HepG2 (cell line): ENCODE data around the gene GNA14. TPM values are rescaled to one million over a fixed set of nuclear protein-coding genes. Genes with fewer than 3 reads are reported as not detected.

Experiments used
- ATAC-seq: fragments of 200-7000 bp; cut with Tn5 transposase; 3 replicates; pipeline ENCODE4 v1.9.1; 2020; ENCODE audit warnings: mild to moderate bottlenecking, moderate library complexity
- BruUV-seq: library from RNA; stranded (reverse); fragments of 400-500 nt; replicated peaks from 2 replicates; lab custom pipeline; 2021; lab: Mats Ljungman, UMichigan
- CTCF ChIA-PET: fragments of 300-600 bp; formaldehyde crosslinking; extraction: SDS; loops from one replicate; lab custom pipeline; 2021; ENCODE audit warnings: low total read pairs, inconsistent platforms, low intra/inter-chr PET ratio; lab: Yijun Ruan, JAX
- POLR2A ChIA-PET: fragments of 350-600 bp; sonication (Branson Sonifier 250); formaldehyde crosslinking; loops from one replicate; lab custom pipeline; 2020; ENCODE audit warnings: antibody characterized with exemption, inconsistent platforms; lab: Yijun Ruan, JAX
- DNase-seq: peaks from one replicate; pipeline ENCODE4 v3.0.0-alpha.2; 2015; ENCODE audit warnings: low spot score
- FAIRE-seq: peaks from 3 replicates; lab custom pipeline; 2011; peaks lifted over from hg19 to GRCh38; lab: Jason Lieb, UNC
- H2AFZ ChIP-seq: one replicate; pipeline ENCODE4 v1.6.1; 2011; ENCODE audit warnings: low read length, inconsistent platforms
- H3K27ac ChIP-seq: fragments of 300-600 bp; 3 replicates; pipeline ENCODE4 v1.8.0; 2011; ENCODE audit warnings: mixed run types, mild to moderate bottlenecking, mixed read lengths, low read length, inconsistent platforms; ENCODE audit not compliant: insufficient read depth; ENCODE audit errors: extremely low read length
- H3K27me3 ChIP-seq, 2 experiments: fragments of 200-600 bp in 1 of 2; 2 replicates in 1 of 2; 3 replicates in 1 of 2; pipeline versions ENCODE4 v1.6.0 to v1.8.0; 2011; ENCODE audit warnings: low read length in 2 of 2, mild to moderate bottlenecking in 2 of 2, moderate library complexity in 2 of 2, inconsistent platforms in 1 of 2; ENCODE audit not compliant: insufficient read depth in 2 of 2, control insufficient read depth in 1 of 2
- H3K36me3 ChIP-seq, 2 experiments: fragments of 200-600 bp in 1 of 2; replicated peaks in 1 of 2; 2 replicates in 1 of 2; 3 replicates in 1 of 2; pipeline versions ENCODE4 v1.5.1 to v1.8.0; 2011; ENCODE audit warnings: low read length in 2 of 2, inconsistent platforms in 1 of 2; ENCODE audit not compliant: insufficient read depth in 2 of 2, control insufficient read depth in 1 of 2
- H3K4me1 ChIP-seq: 2 replicates; pipeline ENCODE4 v1.5.1; 2012; ENCODE audit warnings: low read length, inconsistent platforms; ENCODE audit not compliant: insufficient read depth
- H3K4me2 ChIP-seq: 2 replicates; pipeline ENCODE4 v1.6.0; 2011; ENCODE audit warnings: low read depth, low read length, inconsistent platforms
- H3K4me3 ChIP-seq, 3 experiments: fragments of 200-600 bp in 1 of 3; sonication (generic), shearing (Covaris generic) in 1 of 3; replicated peaks in 1 of 3; 2 replicates each; pipeline ENCODE4 v1.5.1; 2011 to 2016; ENCODE audit warnings: low read length in 3 of 3, inconsistent platforms in 2 of 3, low read depth in 2 of 3, mild to moderate bottlenecking in 2 of 3, control low read depth in 1 of 3, mixed read lengths in 1 of 3; ENCODE audit not compliant: insufficient read depth in 1 of 3
- H3K79me2 ChIP-seq: one replicate; pipeline ENCODE4 v1.6.1; 2011; ENCODE audit warnings: low read length, inconsistent platforms; ENCODE audit not compliant: insufficient read depth
- H3K9ac ChIP-seq: 2 replicates; pipeline ENCODE4 v1.6.0; 2011; ENCODE audit warnings: mild to moderate bottlenecking, low read depth, low read length, inconsistent platforms; ENCODE audit not compliant: insufficient read depth
- H3K9me3 ChIP-seq: 2 replicates; pipeline ENCODE4 v1.5.1; 2012; ENCODE audit warnings: mild to moderate bottlenecking, low read length
- H4K20me1 ChIP-seq: 2 replicates; pipeline ENCODE4 v1.6.0; 2011; ENCODE audit warnings: inconsistent platforms, mild to moderate bottlenecking, low read length, moderate library complexity; ENCODE audit not compliant: insufficient read depth
- BRF2 ChIP-seq: sonication (generic); formaldehyde crosslinking; IDR thresholded peaks from 2 replicates; pipeline ENCODE4 v1.8.1; 2022; ENCODE audit warnings: mild to moderate bottlenecking, missing genetic modification reagents
- CHCHD3 ChIP-seq: sonication (generic); formaldehyde crosslinking; IDR thresholded peaks from 2 replicates; pipeline ENCODE4 v1.8.0; 2022; ENCODE audit warnings: mild to moderate bottlenecking, missing genetic modification reagents, moderate library complexity
- CHD4 ChIP-seq: fragments of 200-600 bp; sonication (generic); IDR thresholded peaks from 2 replicates; pipeline ENCODE4 v1.7.0; 2017; ENCODE audit warnings: mild to moderate bottlenecking, low read length, borderline replicate concordance
- EHMT2 ChIP-seq: fragments of 200-600 bp; sonication (generic); IDR thresholded peaks from 2 replicates; pipeline ENCODE4 v1.7.0; 2017; ENCODE audit warnings: antibody characterized with exemption, low read depth, low read length, borderline replicate concordance
- GATA4 ChIP-seq: sonication (generic); IDR thresholded peaks from 2 replicates; pipeline ENCODE4 v1.6.1; 2016; ENCODE audit warnings: antibody characterized with exemption, low read depth, borderline replicate concordance
- MYNN ChIP-seq: sonication (generic); formaldehyde crosslinking; IDR thresholded peaks from 2 replicates; pipeline ENCODE4 v1.4.0; 2020; ENCODE audit warnings: mild to moderate bottlenecking, low read depth, missing genetic modification reagents
- NFIB ChIP-seq: sonication (generic); formaldehyde crosslinking; IDR thresholded peaks from 2 replicates; pipeline ENCODE4 v1.9.0; 2021; ENCODE audit warnings: missing genetic modification reagents, mild to moderate bottlenecking, borderline replicate concordance
- SNAPC2 ChIP-seq: sonication (generic); formaldehyde crosslinking; IDR thresholded peaks from 2 replicates; pipeline ENCODE4 v1.8.1; 2022; ENCODE audit warnings: mild to moderate bottlenecking, missing genetic modification reagents
- ZBTB33 ChIP-seq: sonication (generic); formaldehyde crosslinking; IDR thresholded peaks from 2 replicates; pipeline ENCODE4 v1.4.0; 2020; ENCODE audit warnings: missing genetic modification reagents
- ZNF34 ChIP-seq: sonication (generic); formaldehyde crosslinking; IDR thresholded peaks from 2 replicates; pipeline ENCODE4 v1.4.0; 2020; ENCODE audit warnings: mild to moderate bottlenecking, missing genetic modification reagents, borderline replicate concordance
- ZNF362 ChIP-seq: sonication (generic); formaldehyde crosslinking; IDR thresholded peaks from 2 replicates; pipeline ENCODE4 v1.4.0; 2020; ENCODE audit warnings: missing genetic modification reagents, mild to moderate bottlenecking, borderline replicate concordance
- ZNF501 ChIP-seq: sonication (generic); formaldehyde crosslinking; IDR thresholded peaks from 2 replicates; pipeline ENCODE4 v1.5.1; 2020; ENCODE audit warnings: mild to moderate bottlenecking, moderate library complexity, missing genetic modification reagents
- ZNF75D ChIP-seq: sonication (generic); formaldehyde crosslinking; IDR thresholded peaks from 2 replicates; pipeline ENCODE4 v1.8.1; 2023; ENCODE audit warnings: missing genetic modification reagents, mild to moderate bottlenecking, borderline replicate concordance
- WGBS: methylation state at CpG from one replicate; pipeline ENCODE4 v1.1.6; 2017; ENCODE audit warnings: low lambda C conversion rate; 5-methylcytosine and 5-hydroxymethylcytosine counted together
- in situ Hi-C: cut with HindIII; loops from 2 replicates; pipeline ENCODE4 v1.10.0; 2017; ENCODE audit warnings: low pct_unique_long_range_greater_than_20kb; ENCODE audit not compliant: extremely low pct_ligation_motif_present
- intact Hi-C: fragments of 100-400 bp; cut with micrococcal nuclease; formaldehyde crosslinking; loops from one replicate; pipeline ENCODE4 v1.10.0; 2022; ENCODE audit not compliant: unreplicated experiment
- polyA plus RNA-seq, 8 experiments: library from polyadenylated mRNA; depleted of rRNA in 3 of 8; stranded (reverse) in 7 of 8; unstranded in 1 of 8; fragments of >200 nt; fragmentation: Illumina TruSeq in 4 of 8; extraction: Trizol in 4 of 8; gene quantifications; 2 replicates each; pipeline versions ENCODE4 v1.2.1 to v1.2.3, GENCODE V29; 2011 to 2016; ENCODE audit warnings: low read depth in 4 of 8, missing spikeins in 1 of 8, mixed read lengths in 1 of 8; ENCODE audit not compliant: insufficient read depth in 1 of 8
- total RNA-seq, 5 experiments: library from RNA; depleted of rRNA; stranded (reverse); fragments of >200 nt; fragmentation: Illumina TruSeq; extraction: Trizol; gene quantifications; 2 replicates each; pipeline ENCODE4 v1.2.3, GENCODE V29; 2016; ENCODE audit warnings: low read depth in 1 of 5

GNA14 gene
- total and polyA plus RNA-seq, 2 of the 13 experiments (the other 11 are each of a cell fraction or from before 2014, with no cell fraction given), result not detected

- no peaks in the 10 kb centered on the region for H3K36me3 ChIP-seq
- no peak overlapping the region for H3K4me3 ChIP-seq
- no peak for DNase-seq
- no peak overlapping the region for H3K9ac ChIP-seq
- H3K27me3 ChIP-seq, result peaks cover 0 to 9% of the 10 kb centered on the region in 2 experiments; a peak in 4 of 5 replicates
- FAIRE-seq, result no peak
- CTCF ChIA-PET, result no interaction called here
- no peak overlapping the region for H3K4me2 ChIP-seq
- no peak overlapping the region for H3K27ac ChIP-seq
- no peak overlapping the region for H2AFZ ChIP-seq
- no TSS peak for BruUV-seq
- intact Hi-C loops, result no loop called here
- ATAC-seq, result no peak
- POLR2A ChIA-PET, result no interaction called here
- H4K20me1 ChIP-seq, result no peaks in the 10 kb centered on the region
- no peaks in the 10 kb centered on the region for H3K79me2 ChIP-seq
- H3K4me1 ChIP-seq, result peaks cover 33% of the 10 kb centered on the region
- TF ChIP-seq SNAPC2, result no peak
- no peak for TF ChIP-seq ZNF362 (CRISPR knock-in tag)
- TF ChIP-seq ZBTB33 (CRISPR knock-in tag), result no peak
- TF ChIP-seq EHMT2, result no peak
- no peak for TF ChIP-seq ZNF75D
- no peak for TF ChIP-seq NFIB (CRISPR knock-in tag)
- no peak for TF ChIP-seq GATA4
- TF ChIP-seq ZNF34 (CRISPR knock-in tag), result no peak
- TF ChIP-seq CHCHD3 (CRISPR knock-in tag), result no peak
- no peak for TF ChIP-seq CHD4
- TF ChIP-seq MYNN (CRISPR knock-in tag), result no peak
- no peak for TF ChIP-seq ZNF501 (CRISPR knock-in tag)
- TF ChIP-seq BRF2, result no peak
- no peaks in the 10 kb centered on the region for H3K9me3 ChIP-seq
- 4% methylated on average over 3 of the region's 3 CpGs for WGBS
- in situ Hi-C loops, result no loop called here
Measured at GRCh38 chr9:77510666-77511065, 137.5 kb downstream of the GNA14 start.
